Measurements from ENCODE around the gene TIMM9. TPM values are rescaled to one million over a fixed set of nuclear protein-coding genes. Genes with fewer than 3 reads are reported as not detected.
A peak's percentile ranks its signal among the peaks of the same experiment; 100 is the strongest.
"Not testable (repeated sequence)": the region's sequence is repeated elsewhere in the genome, so short reads cannot be mapped to it uniquely, and the experiment has no call there.

TIMM9 gene
- total RNA-seq, 4 donors from 2014 or later, result 4.9 to 48.9 (median 30.4) TPM

DNA sequence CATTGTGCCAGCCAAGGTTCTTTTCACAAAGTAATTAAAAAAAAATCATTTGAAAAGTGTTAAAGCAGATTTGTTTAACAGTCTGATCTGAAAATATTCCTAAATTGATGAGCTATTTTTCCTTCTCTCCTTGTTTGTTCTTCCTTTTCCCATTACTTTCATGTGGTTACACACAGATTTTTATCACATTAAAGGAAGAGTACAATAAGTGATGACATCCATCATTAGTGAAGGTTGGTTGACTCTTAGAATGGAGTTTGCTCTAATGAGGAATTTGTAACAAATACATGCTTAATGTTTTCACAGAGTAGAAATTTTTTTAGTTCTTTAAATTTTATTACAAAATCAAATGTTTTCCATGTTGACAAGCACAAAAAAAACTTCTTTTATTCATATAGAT, 50.5 kb downstream of the TIMM9 start:
- no peaks in the 10 kb centered on the region for H3K27me3 ChIP-seq
- intact Hi-C loops (cut with DNase I; ENCODE audit: low total_unique reads), result no loop called here
- no peaks in the 10 kb centered on the region for H3K9me3 ChIP-seq
- DNase-seq, result no peak
- no peak for TF ChIP-seq POLR2A (IDR thresholded peaks at IDR 0.05)
- TF ChIP-seq, protein P1, sequence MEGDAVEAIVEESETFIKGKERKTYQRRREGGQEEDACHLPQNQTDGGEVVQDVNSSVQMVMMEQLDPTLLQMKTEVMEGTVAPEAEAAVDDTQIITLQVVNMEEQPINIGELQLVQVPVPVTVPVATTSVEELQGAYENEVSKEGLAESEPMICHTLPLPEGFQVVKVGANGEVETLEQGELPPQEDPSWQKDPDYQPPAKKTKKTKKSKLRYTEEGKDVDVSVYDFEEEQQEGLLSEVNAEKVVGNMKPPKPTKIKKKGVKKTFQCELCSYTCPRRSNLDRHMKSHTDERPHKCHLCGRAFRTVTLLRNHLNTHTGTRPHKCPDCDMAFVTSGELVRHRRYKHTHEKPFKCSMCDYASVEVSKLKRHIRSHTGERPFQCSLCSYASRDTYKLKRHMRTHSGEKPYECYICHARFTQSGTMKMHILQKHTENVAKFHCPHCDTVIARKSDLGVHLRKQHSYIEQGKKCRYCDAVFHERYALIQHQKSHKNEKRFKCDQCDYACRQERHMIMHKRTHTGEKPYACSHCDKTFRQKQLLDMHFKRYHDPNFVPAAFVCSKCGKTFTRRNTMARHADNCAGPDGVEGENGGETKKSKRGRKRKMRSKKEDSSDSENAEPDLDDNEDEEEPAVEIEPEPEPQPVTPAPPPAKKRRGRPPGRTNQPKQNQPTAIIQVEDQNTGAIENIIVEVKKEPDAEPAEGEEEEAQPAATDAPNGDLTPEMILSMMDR (IDR thresholded peaks at IDR 0.05), result no peak
- H3K4me1 ChIP-seq, result no peaks in the 10 kb centered on the region
- no peak overlapping the region for H3K27ac ChIP-seq
- H3K4me3 ChIP-seq, result no peak overlapping the region
- H3K36me3 ChIP-seq, result no peaks in the 10 kb centered on the region

DNA sequence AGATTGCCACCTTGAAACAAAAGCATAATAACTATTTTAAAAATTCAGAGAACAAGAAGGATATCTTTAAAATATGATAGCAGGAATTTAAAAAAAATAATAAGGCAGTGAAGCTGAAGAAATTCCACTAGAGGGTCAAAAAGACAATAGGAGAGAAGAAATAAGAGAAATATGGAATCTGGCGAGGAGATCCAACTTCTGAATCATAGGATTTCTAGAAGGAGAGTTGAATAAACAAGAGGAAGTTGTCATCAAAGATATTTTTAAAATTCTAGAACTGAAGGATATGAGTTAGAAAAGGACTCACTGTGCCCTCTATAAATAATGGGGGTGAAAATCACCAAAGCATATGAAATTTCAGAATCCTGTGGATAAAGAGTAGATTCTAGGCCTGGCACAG, 58.4 kb downstream of the TIMM9 start:
- no peak overlapping the region for H3K27ac ChIP-seq
- intact Hi-C loops (cut with DNase I; ENCODE audit: low total_unique reads), result no loop called here
- no peaks in the 10 kb centered on the region for H3K9me3 ChIP-seq
- H3K4me3 ChIP-seq, result no peak overlapping the region
- H3K4me1 ChIP-seq, result no peaks in the 10 kb centered on the region
- TF ChIP-seq POLR2A (IDR thresholded peaks at IDR 0.05), result no peak
- TF ChIP-seq, protein P1 (IDR thresholded peaks at IDR 0.05), result no peak
- H3K36me3 ChIP-seq, result no peaks in the 10 kb centered on the region
- H3K27me3 ChIP-seq, result no peaks in the 10 kb centered on the region
- no peak for DNase-seq

DNA sequence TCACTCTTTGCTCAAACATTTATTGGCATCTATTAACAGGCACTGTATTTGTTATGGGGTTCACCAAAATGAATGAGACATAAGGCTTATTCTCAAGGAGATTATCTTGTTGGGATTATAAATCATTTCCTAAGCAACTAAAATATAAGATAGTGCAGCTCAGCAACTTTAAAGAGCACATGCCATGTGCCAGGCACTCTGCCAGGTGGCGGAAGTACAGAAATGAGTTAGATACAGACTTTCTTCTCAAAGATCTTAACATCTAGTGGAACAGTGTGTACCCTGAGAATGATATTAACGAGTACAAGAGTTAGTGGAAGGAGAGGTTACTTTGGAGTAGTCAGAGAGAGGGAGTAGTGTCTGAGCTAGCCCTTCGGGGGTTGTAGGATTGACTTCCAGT, 60.0 kb downstream of the TIMM9 start:
- no peak for DNase-seq
- no peaks in the 10 kb centered on the region for H3K27me3 ChIP-seq
- no peaks in the 10 kb centered on the region for H3K4me1 ChIP-seq
- H3K4me3 ChIP-seq, result no peak overlapping the region
- TF ChIP-seq POLR2A (IDR thresholded peaks at IDR 0.05), result no peak
- TF ChIP-seq, protein P1 (IDR thresholded peaks at IDR 0.05), result no peak
- H3K27ac ChIP-seq, result no peak overlapping the region
- no peaks in the 10 kb centered on the region for H3K9me3 ChIP-seq
- intact Hi-C loops (cut with DNase I; ENCODE audit: low total_unique reads), result no loop called here
- H3K36me3 ChIP-seq, result no peaks in the 10 kb centered on the region

DNA sequence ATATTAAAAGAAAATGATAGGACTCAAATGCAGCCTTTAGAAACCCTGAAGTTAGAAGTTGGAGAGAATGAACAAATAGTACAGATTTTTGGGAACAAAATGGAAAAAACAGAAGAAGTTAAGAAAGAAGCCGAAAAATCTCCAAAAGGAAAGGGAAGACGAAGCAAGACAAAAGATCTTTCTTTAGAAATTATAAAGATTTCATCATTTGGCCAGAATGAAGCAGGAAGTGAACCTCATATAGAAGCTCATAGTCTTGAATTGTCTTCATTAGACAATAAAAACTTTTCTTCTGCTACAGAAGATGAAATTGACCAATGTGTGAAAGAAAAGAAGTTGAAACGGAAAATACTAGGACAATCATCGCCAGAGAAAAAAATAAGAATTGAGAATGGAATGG, 63.0 kb downstream of the TIMM9 start:
- no peaks in the 10 kb centered on the region for H3K9me3 ChIP-seq
- H3K4me3 ChIP-seq, result no peak overlapping the region
- no peak for DNase-seq
- intact Hi-C loops (cut with DNase I; ENCODE audit: low total_unique reads), result no loop called here
- no peaks in the 10 kb centered on the region for H3K36me3 ChIP-seq
- H3K4me1 ChIP-seq, result no peaks in the 10 kb centered on the region
- no peak overlapping the region for H3K27ac ChIP-seq
- H3K27me3 ChIP-seq, result no peaks in the 10 kb centered on the region
- no peak for TF ChIP-seq POLR2A (IDR thresholded peaks at IDR 0.05)
- TF ChIP-seq, protein P1 (IDR thresholded peaks at IDR 0.05), result no peak

DNA sequence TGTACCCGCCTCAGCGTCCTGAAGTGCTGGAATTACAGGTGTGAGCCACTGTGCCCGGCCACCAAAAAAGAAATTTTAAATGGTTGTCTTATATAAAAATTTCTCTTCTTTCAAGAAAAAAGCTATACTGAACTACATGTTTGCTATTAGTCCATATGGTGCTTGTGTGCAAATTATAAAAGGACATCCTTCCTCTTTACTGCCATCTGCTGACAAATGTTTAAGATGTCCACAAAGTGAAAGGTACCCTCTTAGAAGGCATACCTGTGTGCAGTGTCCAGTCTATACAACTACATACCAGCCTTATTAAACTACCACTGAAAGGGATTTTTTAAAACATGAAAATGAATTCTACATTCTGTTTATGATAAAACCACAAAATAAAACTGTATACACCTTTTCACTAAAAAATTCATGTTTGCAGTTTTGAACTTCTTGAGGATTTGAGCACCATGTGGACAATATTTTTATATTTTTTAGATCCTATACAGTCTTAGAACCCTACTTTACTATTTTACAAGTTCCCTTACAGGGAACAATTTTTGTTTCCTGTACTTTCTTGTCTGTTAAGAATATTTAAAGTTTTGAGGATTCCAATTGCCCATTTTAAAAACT, 64.4 kb downstream of the TIMM9 start:
- H3K36me3 ChIP-seq, result no peaks in the 10 kb centered on the region
- DNase-seq, result no peak
- intact Hi-C loops (cut with DNase I; ENCODE audit: low total_unique reads), result no loop called here

DNA sequence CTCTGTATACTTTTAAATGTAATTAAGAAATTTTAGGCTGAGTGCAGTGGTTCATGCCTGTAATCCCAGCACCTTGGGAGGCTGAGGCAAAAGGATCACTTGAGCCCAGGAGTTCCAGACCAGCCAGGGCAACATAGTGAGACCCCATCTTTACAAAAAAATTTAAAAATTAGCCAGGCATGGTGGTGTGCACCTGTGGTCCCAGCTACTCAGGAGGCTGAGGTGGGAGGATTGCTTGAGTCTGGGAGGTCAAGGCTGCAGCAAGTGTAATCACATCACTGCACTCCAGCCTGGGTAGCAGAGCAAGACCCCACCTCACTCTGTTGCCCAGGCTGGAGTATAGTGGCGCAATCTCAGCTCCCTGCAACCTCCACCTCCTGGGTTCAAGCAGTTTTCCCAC, 65.1 kb downstream of the TIMM9 start:
- H3K4me3 ChIP-seq; H3K4me1 ChIP-seq; H3K9me3 ChIP-seq; intact Hi-C loops (cut with DNase I; ENCODE audit: low total_unique reads); H3K36me3 ChIP-seq; DNase-seq; H3K27ac ChIP-seq; H3K27me3 ChIP-seq: not testable (repeated sequence)

More for the DNA sequence above, 64.4 kb downstream of the TIMM9 start:
- no peak overlapping the region for H3K4me3 ChIP-seq
- no peaks in the 10 kb centered on the region for H3K9me3 ChIP-seq
- no peak overlapping the region for H3K27ac ChIP-seq
- TF ChIP-seq POLR2A (IDR thresholded peaks at IDR 0.05), result no peak
- TF ChIP-seq, protein P1 (IDR thresholded peaks at IDR 0.05), result peak in 1 of 4 experiments; percentile 12
- H3K27me3 ChIP-seq, result no peaks in the 10 kb centered on the region
- H3K4me1 ChIP-seq, result no peaks in the 10 kb centered on the region

Measured in uterus (tissue), 4 donors.